HepG2 (cell line): ENCODE results near the gene TEX28. TPM values are rescaled to one million over a fixed set of nuclear protein-coding genes. Genes with fewer than 3 reads are reported as not detected.
"Not testable (repeated sequence)": the region's sequence is repeated elsewhere in the genome, so short reads cannot be mapped to it uniquely, and the experiment has no call there.

Experiments used
- ATAC-seq: fragments of 200-7000 bp; cut with Tn5 transposase; 3 replicates; pipeline ENCODE4 v1.9.1; 2020; ENCODE audit warnings: mild to moderate bottlenecking, moderate library complexity
- BruUV-seq: library from RNA; stranded (reverse); fragments of 400-500 nt; replicated peaks from 2 replicates; lab custom pipeline; 2021; lab: Mats Ljungman, UMichigan
- CTCF ChIA-PET: fragments of 300-600 bp; formaldehyde crosslinking; extraction: SDS; loops from one replicate; lab custom pipeline; 2021; ENCODE audit warnings: low total read pairs, inconsistent platforms, low intra/inter-chr PET ratio; lab: Yijun Ruan, JAX
- POLR2A ChIA-PET: fragments of 350-600 bp; sonication (Branson Sonifier 250); formaldehyde crosslinking; loops from one replicate; lab custom pipeline; 2020; ENCODE audit warnings: antibody characterized with exemption, inconsistent platforms; lab: Yijun Ruan, JAX
- DNase-seq: peaks from one replicate; pipeline ENCODE4 v3.0.0-alpha.2; 2015; ENCODE audit warnings: low spot score
- FAIRE-seq: peaks from 3 replicates; lab custom pipeline; 2011; peaks lifted over from hg19 to GRCh38; lab: Jason Lieb, UNC
- H2AFZ ChIP-seq: one replicate; pipeline ENCODE4 v1.6.1; 2011; ENCODE audit warnings: low read length, inconsistent platforms
- H3K27ac ChIP-seq: fragments of 300-600 bp; 3 replicates; pipeline ENCODE4 v1.8.0; 2011; ENCODE audit warnings: mixed run types, mild to moderate bottlenecking, mixed read lengths, low read length, inconsistent platforms; ENCODE audit not compliant: insufficient read depth; ENCODE audit errors: extremely low read length
- H3K27me3 ChIP-seq, 2 experiments: fragments of 200-600 bp in 1 of 2; 2 replicates in 1 of 2; 3 replicates in 1 of 2; pipeline versions ENCODE4 v1.6.0 to v1.8.0; 2011; ENCODE audit warnings: low read length in 2 of 2, mild to moderate bottlenecking in 2 of 2, moderate library complexity in 2 of 2, inconsistent platforms in 1 of 2; ENCODE audit not compliant: insufficient read depth in 2 of 2, control insufficient read depth in 1 of 2
- H3K36me3 ChIP-seq, 2 experiments: fragments of 200-600 bp in 1 of 2; replicated peaks in 1 of 2; 2 replicates in 1 of 2; 3 replicates in 1 of 2; pipeline versions ENCODE4 v1.5.1 to v1.8.0; 2011; ENCODE audit warnings: low read length in 2 of 2, inconsistent platforms in 1 of 2; ENCODE audit not compliant: insufficient read depth in 2 of 2, control insufficient read depth in 1 of 2
- H3K4me1 ChIP-seq: 2 replicates; pipeline ENCODE4 v1.5.1; 2012; ENCODE audit warnings: low read length, inconsistent platforms; ENCODE audit not compliant: insufficient read depth
- H3K4me2 ChIP-seq: 2 replicates; pipeline ENCODE4 v1.6.0; 2011; ENCODE audit warnings: low read depth, low read length, inconsistent platforms
- H3K4me3 ChIP-seq, 3 experiments: fragments of 200-600 bp in 1 of 3; sonication (generic), shearing (Covaris generic) in 1 of 3; replicated peaks in 1 of 3; 2 replicates each; pipeline ENCODE4 v1.5.1; 2011 to 2016; ENCODE audit warnings: low read length in 3 of 3, inconsistent platforms in 2 of 3, low read depth in 2 of 3, mild to moderate bottlenecking in 2 of 3, control low read depth in 1 of 3, mixed read lengths in 1 of 3; ENCODE audit not compliant: insufficient read depth in 1 of 3
- H3K79me2 ChIP-seq: one replicate; pipeline ENCODE4 v1.6.1; 2011; ENCODE audit warnings: low read length, inconsistent platforms; ENCODE audit not compliant: insufficient read depth
- H3K9ac ChIP-seq: 2 replicates; pipeline ENCODE4 v1.6.0; 2011; ENCODE audit warnings: mild to moderate bottlenecking, low read depth, low read length, inconsistent platforms; ENCODE audit not compliant: insufficient read depth
- H3K9me3 ChIP-seq: 2 replicates; pipeline ENCODE4 v1.5.1; 2012; ENCODE audit warnings: mild to moderate bottlenecking, low read length
- H4K20me1 ChIP-seq: 2 replicates; pipeline ENCODE4 v1.6.0; 2011; ENCODE audit warnings: inconsistent platforms, mild to moderate bottlenecking, low read length, moderate library complexity; ENCODE audit not compliant: insufficient read depth
- ATF6 ChIP-seq: sonication (generic); formaldehyde crosslinking; conservative IDR thresholded peaks from 2 replicates; pipeline ENCODE4 v1.4.0; 2020; ENCODE audit warnings: missing genetic modification reagents
- FOXM1 ChIP-seq: sonication (generic); formaldehyde crosslinking; IDR thresholded peaks from 2 replicates; pipeline ENCODE4 v1.5.0; 2020; ENCODE audit warnings: missing genetic modification reagents
- GZF1 ChIP-seq: sonication (generic); formaldehyde crosslinking; IDR thresholded peaks from 2 replicates; pipeline ENCODE4 v1.5.1; 2020; ENCODE audit warnings: mild to moderate bottlenecking, missing genetic modification reagents
- IRF1 ChIP-seq: sonication (generic); formaldehyde crosslinking; IDR thresholded peaks from 2 replicates; pipeline ENCODE4 v1.4.0; 2020; ENCODE audit warnings: low read depth, mild to moderate bottlenecking, missing genetic modification reagents
- LRRFIP1 ChIP-seq: sonication (generic); formaldehyde crosslinking; conservative IDR thresholded peaks from 2 replicates; pipeline ENCODE4 v1.4.0; 2020; ENCODE audit warnings: missing genetic modification reagents
- POLR2AphosphoS5 ChIP-seq: IDR thresholded peaks from 2 replicates; pipeline ENCODE4 v1.6.1; 2012; ENCODE audit warnings: low read depth, low read length
- PPARG ChIP-seq: conservative IDR thresholded peaks from 2 replicates; pipeline ENCODE4 v1.6.1; 2016; ENCODE audit warnings: missing biosample characterization, missing genetic modification reagents
- SOX5 ChIP-seq: IDR thresholded peaks from 2 replicates; pipeline ENCODE4 v1.6.1; 2016; ENCODE audit warnings: borderline replicate concordance
- ZNF3 ChIP-seq: IDR thresholded peaks from 2 replicates; pipeline ENCODE4 v1.7.0; 2017; ENCODE audit warnings: inconsistent platforms
- WGBS: methylation state at CpG from one replicate; pipeline ENCODE4 v1.1.6; 2017; ENCODE audit warnings: low lambda C conversion rate; 5-methylcytosine and 5-hydroxymethylcytosine counted together
- in situ Hi-C: cut with HindIII; loops from 2 replicates; pipeline ENCODE4 v1.10.0; 2017; ENCODE audit warnings: low pct_unique_long_range_greater_than_20kb; ENCODE audit not compliant: extremely low pct_ligation_motif_present
- intact Hi-C: fragments of 100-400 bp; cut with micrococcal nuclease; formaldehyde crosslinking; loops from one replicate; pipeline ENCODE4 v1.10.0; 2022; ENCODE audit not compliant: unreplicated experiment
- polyA plus RNA-seq, 8 experiments: library from polyadenylated mRNA; depleted of rRNA in 3 of 8; stranded (reverse) in 7 of 8; unstranded in 1 of 8; fragments of >200 nt; fragmentation: Illumina TruSeq in 4 of 8; extraction: Trizol in 4 of 8; gene quantifications; 2 replicates each; pipeline versions ENCODE4 v1.2.1 to v1.2.3, GENCODE V29; 2011 to 2016; ENCODE audit warnings: low read depth in 4 of 8, missing spikeins in 1 of 8, mixed read lengths in 1 of 8; ENCODE audit not compliant: insufficient read depth in 1 of 8
- total RNA-seq, 5 experiments: library from RNA; depleted of rRNA; stranded (reverse); fragments of >200 nt; fragmentation: Illumina TruSeq; extraction: Trizol; gene quantifications; 2 replicates each; pipeline ENCODE4 v1.2.3, GENCODE V29; 2016; ENCODE audit warnings: low read depth in 1 of 5
- TF ChIP-seq, protein P1 (sequence below): sonication (generic); formaldehyde crosslinking; IDR thresholded peaks from 2 replicates; pipeline ENCODE4 v1.5.0; 2020; ENCODE audit warnings: missing genetic modification reagents
- TF ChIP-seq, protein P2 (sequence below): sonication (generic); formaldehyde crosslinking; IDR thresholded peaks from 2 replicates; pipeline ENCODE4 v1.5.1; 2020; ENCODE audit warnings: missing genetic modification reagents, mild to moderate bottlenecking, borderline replicate concordance

The TEX28 gene
- total and polyA plus RNA-seq, 2 of the 13 experiments (the other 11 are each of a cell fraction or from before 2014, with no cell fraction given), result not detected

DNA sequence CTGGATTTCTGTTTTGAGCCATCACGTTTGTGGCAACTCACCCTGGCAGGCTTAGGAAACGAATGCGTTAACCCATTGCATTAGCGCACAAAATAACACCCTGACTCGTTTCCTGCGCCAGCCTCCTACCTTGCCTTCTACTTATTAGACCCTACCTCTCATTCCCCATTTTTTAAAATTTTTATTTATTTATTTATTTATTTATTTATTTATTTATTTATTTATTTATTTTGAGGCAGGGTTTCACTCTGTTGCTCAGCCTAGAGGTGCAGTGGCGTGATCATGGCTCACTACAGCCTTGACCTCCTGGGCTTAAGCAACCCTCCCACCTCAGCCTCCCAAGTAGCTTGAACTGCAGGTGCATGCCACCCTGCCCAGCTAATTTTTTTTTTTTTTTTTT, 8.1 kb upstream of the TEX28 start:
- H3K27ac ChIP-seq, H4K20me1 ChIP-seq, H3K4me3 ChIP-seq, H3K9me3 ChIP-seq, H3K4me1 ChIP-seq, FAIRE-seq, ATAC-seq, in situ Hi-C loops, H3K4me2 ChIP-seq, H3K79me2 ChIP-seq, DNase-seq, POLR2A ChIA-PET, H2AFZ ChIP-seq, H3K9ac ChIP-seq, intact Hi-C loops, CTCF ChIA-PET, H3K36me3 ChIP-seq, BruUV-seq, H3K27me3 ChIP-seq: not testable (repeated sequence)
- WGBS, result 45% methylated on average over 6 of the region's 7 CpGs

DNA sequence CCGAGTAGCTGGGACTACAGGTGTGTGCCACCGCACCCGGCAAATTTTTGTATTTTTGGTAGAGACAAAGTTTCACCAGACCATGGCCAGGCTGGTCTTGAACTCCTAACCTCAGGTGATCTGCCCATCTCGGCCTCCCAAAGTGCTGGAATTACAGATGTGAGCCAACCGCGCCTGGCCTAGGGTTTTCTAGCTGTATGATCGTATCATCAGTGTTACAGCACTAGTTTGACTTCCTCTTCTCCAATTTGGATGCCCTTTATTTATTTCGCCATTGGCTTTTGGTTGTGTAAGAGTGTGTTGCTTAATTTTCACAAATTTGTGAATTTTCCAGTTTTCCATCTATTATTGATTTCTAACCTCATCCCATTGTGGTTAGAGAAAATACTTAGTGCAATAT, 5.9 kb upstream of the TEX28 start:
- BruUV-seq, result no TSS peak
- Histone ChIP-seq H3K9me3 (no peaks in the 10 kb centered on the region), H3K27me3 (no peaks in the 10 kb centered on the region; a peak in 1 of 5 replicates), H3K27ac (no peak overlapping the region), H3K79me2 (no peaks in the 10 kb centered on the region), H3K4me3 (no peak overlapping the region), H2AFZ (no peak overlapping the region), H4K20me1 (no peaks in the 10 kb centered on the region), H3K4me1 (no peaks in the 10 kb centered on the region), H3K36me3 (no peaks in the 10 kb centered on the region), H3K9ac (no peak overlapping the region), H3K4me2 (no peak overlapping the region)
- intact Hi-C loops (no loop called here), in situ Hi-C loops (no loop called here)
- CTCF ChIA-PET, result no interaction called here
- WGBS, result 66% methylated on average over 3 of the region's 8 CpGs
- no peak for ATAC-seq
- POLR2A ChIA-PET, result no interaction called here
- DNase-seq, result no peak
- no peak for FAIRE-seq
- TF ChIP-seq ATF6 (CRISPR knock-in tag) (no peak), FOXM1 (CRISPR knock-in tag) (no peak), ZNF3 (CRISPR knock-in tag) (no peak), PPARG (CRISPR knock-in tag) (no peak), IRF1 (no peak), LRRFIP1 (CRISPR knock-in tag) (no peak), SOX5 (CRISPR knock-in tag) (no peak), POLR2AphosphoS5 (no peak), GZF1 (CRISPR knock-in tag) (no peak)
- TF ChIP-seq, protein P1, sequence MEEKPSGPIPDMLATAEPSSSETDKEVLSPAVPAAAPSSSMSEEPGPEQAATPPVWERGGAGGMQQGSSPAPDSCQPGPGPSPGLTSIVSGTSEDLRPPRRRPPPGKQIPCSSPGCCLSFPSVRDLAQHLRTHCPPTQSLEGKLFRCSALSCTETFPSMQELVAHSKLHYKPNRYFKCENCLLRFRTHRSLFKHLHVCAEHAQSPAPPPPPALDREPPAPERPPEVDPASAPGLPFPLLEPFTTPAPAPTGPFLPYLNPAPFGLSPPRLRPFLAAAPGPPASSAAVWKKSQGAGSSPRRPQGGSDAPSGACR (CRISPR knock-in tag), result no peak
- TF ChIP-seq, protein P2, sequence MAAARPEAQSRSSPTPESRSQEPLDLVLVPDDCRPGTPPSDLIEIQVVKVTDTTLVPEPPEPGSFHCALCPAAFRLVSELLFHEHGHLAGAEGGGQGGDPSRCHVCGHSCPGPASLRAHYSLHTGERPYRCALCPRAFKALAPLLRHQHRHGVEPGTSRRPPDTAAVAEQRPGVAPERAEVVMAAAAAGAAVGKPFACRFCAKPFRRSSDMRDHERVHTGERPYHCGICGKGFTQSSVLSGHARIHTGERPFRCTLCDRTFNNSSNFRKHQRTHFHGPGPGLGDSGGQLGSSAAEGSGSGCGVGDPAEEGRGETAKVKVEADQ (CRISPR knock-in tag), result no peak
